Omental fat pad (tissue), 4 donors: ENCODE data around the gene CSE1L. TPM values are rescaled to one million over a fixed set of nuclear protein-coding genes. Genes with fewer than 3 reads are reported as not detected.
"Not testable (repeated sequence)": the region's sequence is repeated elsewhere in the genome, so short reads cannot be mapped to it uniquely, and the experiment has no call there.

Experiments used
- ATAC-seq: fragments of 150-250 bp; one replicate; pipeline ENCODE4 v1.9.1; 2016; ENCODE audit warnings: mild to moderate bottlenecking, moderate library complexity; ENCODE audit not compliant: low FRiP score
- DNase-seq: peaks from one replicate; pipeline ENCODE4 v3.0.0-alpha.2; 2019; ENCODE audit warnings: low spot score
- total RNA-seq, 4 donors: library from RNA; depleted of rRNA; stranded (reverse); fragments of >200 nt; gene quantifications; one replicate each; pipeline ENCODE4 v1.1.0, GENCODE V29; 2016
- TF ChIP-seq, protein P1 (sequence below), 3 donors: fragments of 450-650 bp; IDR thresholded peaks; one replicate each; pipeline ENCODE4 v1.5.1; 2016 to 2017; ENCODE audit warnings: antibody characterized with exemption in 3 of 3, mild to moderate bottlenecking in 3 of 3, moderate library complexity in 2 of 3

CSE1L gene
- total RNA-seq, 4 donors from 2014 or later = 29.9 to 37.8 (median 37.2) TPM

DNA sequence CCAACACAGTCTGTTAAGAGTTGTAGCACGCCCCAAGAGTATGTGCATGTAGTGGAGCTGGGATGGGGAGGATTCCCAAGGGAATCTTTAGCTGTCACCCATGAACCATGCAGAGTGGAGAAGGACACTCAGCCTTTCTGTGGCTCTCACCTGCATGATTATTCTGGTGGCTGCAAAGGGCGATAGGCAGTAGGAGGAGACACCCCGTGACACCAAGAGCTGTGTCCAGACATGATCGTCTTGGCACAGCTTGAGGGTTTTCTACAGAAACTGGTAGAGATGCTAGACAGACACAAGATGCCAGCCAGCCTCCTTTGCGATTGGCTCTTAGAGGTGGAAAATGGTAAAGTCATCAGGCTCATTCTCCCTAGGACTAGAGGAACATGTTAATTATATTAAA, 3.1 kb upstream of the CSE1L start:
- DNase-seq = no peak
- TF ChIP-seq, protein P1, sequence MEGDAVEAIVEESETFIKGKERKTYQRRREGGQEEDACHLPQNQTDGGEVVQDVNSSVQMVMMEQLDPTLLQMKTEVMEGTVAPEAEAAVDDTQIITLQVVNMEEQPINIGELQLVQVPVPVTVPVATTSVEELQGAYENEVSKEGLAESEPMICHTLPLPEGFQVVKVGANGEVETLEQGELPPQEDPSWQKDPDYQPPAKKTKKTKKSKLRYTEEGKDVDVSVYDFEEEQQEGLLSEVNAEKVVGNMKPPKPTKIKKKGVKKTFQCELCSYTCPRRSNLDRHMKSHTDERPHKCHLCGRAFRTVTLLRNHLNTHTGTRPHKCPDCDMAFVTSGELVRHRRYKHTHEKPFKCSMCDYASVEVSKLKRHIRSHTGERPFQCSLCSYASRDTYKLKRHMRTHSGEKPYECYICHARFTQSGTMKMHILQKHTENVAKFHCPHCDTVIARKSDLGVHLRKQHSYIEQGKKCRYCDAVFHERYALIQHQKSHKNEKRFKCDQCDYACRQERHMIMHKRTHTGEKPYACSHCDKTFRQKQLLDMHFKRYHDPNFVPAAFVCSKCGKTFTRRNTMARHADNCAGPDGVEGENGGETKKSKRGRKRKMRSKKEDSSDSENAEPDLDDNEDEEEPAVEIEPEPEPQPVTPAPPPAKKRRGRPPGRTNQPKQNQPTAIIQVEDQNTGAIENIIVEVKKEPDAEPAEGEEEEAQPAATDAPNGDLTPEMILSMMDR (IDR thresholded peaks at IDR 0.05) = no peak
- ATAC-seq = no peak

DNA sequence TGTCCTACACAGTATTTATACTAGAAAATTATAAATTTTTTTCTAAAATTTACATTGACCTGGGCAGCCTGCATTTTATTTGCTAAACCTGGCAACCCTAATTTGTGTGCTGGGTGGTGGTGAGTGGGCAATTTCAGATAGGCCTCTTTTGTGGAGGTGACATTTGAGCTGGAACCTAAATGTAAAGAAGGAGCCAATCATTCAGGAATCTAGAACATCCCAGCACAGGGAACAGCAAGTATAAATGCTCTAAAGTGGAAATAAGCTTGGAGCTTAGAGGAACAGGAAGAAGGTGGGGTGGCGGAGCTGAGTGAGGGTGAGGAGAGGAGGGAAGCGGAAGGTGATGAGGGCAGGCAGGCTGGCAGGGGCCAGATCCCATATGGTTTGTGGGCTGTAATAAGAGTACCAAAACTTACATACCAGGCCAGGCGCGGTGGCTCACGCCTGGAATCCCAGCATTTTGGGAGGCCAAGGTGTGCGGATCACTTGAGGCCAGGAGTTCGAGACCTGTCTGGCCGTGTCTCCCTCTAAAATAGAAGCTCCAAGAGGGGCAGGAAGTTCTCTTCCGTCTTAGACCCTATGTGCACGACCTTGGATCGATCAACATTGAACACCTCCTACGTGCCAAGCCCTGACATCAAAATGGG, 549 bp upstream of the CSE1L start:
- TF ChIP-seq, protein P1 (IDR thresholded peaks at IDR 0.05) = no peak
- ATAC-seq (peak; percentile 4), DNase-seq (no peak)

DNA sequence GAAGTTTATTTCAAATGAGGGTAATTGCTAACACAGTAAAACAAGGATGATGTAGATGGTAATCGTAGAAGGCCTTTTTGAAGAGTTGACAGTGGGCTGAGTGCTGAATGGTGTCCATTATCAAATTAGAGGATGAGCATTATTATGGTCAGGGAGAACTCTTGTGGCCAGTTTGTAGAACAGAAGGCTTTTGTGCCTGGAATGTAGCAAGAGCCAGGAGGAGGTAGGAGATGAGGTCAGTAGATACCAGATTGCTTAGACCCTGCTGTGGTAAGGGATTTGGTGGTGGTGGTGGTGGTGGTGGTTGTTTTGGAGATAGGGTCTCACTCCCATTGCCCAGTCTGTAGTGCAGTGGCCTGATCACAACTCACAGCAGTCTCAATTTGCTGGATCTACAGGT, 6.2 kb downstream of the CSE1L start:
- TF ChIP-seq, protein P1 (IDR thresholded peaks at IDR 0.05) = no peak
- no peak for DNase-seq
- ATAC-seq = no peak

DNA sequence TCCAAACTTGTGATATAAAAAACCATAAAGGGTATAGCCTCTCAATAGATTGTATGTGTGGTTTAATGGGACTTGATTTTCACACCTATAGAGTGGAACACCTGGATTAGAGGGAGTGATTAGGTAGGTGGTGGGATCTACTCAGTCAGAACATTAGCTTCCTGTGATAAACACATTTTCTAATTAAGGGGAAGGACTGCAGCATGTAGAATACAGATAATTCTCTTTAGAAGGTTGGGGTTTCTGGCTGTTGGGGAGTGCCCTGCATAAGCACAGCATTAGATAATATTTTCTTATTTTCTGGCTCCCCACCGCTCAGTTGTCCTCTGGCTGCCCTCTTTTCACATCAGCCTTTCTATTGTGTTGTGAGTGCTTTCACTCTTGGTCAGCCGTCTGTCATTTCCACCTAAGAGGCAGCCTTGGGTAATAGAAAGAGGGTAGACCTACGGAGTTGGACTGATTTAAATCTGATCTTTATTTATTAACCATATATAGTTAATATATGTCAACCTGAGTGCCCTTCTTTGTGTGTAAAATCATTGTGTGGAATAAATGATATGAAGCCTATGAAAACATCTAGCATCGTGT, 8.0 kb downstream of the CSE1L start:
- TF ChIP-seq, protein P1 (IDR thresholded peaks at IDR 0.05) = no peak
- no peak for DNase-seq
- no peak for ATAC-seq

DNA sequence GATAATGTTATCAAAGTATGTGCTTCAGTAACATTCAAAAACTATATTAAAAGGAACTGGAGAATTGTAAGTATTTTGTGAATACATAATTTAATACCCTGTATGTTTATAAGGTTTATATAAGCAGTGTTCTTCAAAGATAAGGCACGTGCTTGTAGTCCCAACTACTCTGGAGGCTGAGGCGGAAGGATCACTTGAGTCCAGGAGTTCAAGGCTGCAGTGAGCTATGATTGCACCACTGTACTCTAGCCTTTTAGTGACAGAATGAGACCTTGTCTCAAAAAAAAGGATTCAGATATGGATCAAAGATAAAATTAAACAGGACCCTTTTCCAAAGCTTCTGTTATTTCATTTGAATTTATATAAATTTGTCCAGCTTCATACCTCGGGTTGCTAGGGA, 17.2 kb downstream of the CSE1L start:
- TF ChIP-seq, protein P1 (IDR thresholded peaks at IDR 0.05) = no peak
- no peak for DNase-seq
- no peak for ATAC-seq

DNA sequence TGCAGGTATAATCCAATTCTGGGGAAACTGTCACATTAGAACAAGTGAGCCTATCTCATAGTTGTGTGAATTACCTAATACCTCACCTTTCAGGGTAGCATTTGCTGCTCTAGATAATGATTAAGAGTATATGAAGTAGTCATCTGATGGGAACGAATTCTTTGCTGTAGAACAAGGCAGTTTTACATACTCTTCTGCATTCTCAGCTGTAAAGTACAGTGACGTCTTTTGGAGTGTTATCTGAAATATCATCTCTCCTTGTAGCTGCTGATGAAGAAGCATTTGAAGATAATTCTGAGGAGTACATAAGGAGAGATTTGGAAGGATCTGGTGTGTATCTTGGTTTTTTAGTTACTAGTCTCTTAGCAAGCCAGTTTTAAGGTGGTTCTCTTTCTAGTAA, 28.4 kb downstream of the CSE1L start:
- TF ChIP-seq, protein P1 (IDR thresholded peaks at IDR 0.05) = no peak
- DNase-seq (no peak), ATAC-seq (no peak)

DNA sequence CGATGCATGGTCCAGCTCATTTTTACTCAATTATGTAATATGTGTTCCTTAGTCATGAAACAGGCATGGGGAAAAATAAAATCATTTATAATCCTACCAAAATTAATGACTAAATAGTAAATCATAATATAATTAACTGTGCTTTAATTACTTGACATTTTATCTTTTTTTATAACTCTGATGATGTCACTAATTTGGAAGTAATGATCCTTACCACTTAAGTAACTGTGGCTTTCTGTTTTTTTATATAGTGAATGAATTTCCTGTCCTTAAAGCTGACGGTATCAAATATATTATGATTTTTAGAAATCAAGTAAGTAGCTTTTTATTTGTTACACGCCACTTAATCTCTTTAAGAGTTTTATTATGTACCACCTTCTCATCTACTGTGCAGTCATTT, 32.2 kb downstream of the CSE1L start:
- ATAC-seq (no peak), DNase-seq (no peak)
- TF ChIP-seq, protein P1 (IDR thresholded peaks at IDR 0.05) = no peak

DNA sequence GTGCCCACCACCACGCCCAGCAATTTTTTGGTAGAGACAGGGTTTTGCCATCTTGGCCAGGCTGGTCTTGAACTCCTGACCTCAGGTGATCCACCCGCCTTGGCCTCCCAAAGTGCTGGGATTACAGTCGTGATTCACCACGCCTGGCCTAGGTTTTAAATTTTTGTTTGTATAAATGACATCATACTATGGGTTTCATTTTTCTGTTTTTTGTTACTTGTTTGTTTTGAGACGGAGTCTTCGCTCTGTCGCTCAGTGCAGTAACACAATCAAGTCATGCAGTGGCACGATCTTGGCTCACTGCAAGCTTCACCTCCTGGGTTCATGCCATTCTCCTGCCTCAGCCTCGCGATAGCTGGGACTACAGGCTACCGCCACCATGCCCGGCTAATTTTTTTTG, 36.2 kb downstream of the CSE1L start:
- ATAC-seq, DNase-seq: not testable (repeated sequence)
